ENCODE measurements around the gene BCL6.

DNA sequence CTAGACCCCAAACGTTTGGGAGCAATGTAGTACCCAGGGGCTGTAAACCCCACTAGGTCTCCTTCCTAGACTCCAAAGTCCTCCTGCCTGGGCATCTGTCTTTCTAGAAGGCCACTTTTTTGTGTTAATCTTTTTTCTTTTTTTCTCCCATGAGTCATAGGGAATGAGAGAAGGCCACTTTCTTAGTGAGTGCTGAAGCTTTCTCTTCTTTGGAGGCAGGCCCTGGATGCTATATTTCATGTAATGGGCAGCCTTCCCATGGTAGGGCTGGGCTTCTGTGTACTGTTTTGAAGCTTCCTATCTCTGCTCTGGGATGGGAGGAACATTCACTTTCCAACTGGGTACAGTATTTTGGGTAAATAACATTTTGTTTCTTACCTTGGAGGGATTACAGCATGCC, 27.7 kb downstream of the BCL6 start:
- TF ChIP-seq NR2F2 (IDR thresholded peaks at IDR 0.05), result no peak
- TF ChIP-seq, protein P1, sequence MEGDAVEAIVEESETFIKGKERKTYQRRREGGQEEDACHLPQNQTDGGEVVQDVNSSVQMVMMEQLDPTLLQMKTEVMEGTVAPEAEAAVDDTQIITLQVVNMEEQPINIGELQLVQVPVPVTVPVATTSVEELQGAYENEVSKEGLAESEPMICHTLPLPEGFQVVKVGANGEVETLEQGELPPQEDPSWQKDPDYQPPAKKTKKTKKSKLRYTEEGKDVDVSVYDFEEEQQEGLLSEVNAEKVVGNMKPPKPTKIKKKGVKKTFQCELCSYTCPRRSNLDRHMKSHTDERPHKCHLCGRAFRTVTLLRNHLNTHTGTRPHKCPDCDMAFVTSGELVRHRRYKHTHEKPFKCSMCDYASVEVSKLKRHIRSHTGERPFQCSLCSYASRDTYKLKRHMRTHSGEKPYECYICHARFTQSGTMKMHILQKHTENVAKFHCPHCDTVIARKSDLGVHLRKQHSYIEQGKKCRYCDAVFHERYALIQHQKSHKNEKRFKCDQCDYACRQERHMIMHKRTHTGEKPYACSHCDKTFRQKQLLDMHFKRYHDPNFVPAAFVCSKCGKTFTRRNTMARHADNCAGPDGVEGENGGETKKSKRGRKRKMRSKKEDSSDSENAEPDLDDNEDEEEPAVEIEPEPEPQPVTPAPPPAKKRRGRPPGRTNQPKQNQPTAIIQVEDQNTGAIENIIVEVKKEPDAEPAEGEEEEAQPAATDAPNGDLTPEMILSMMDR (IDR thresholded peaks at IDR 0.05; ENCODE audit: low read depth, low read length, missing input control), result no peak

All from liver (tissue), 3 donors.